HG03066 (cell line): ENCODE data around the gene PRICKLE1.

Source experiments
- ATAC-seq: cut with Tn5 transposase; IDR thresholded peaks from one replicate; pipeline ENCODE4 v1.9.1; 2021; ENCODE audit warnings: low read depth; ENCODE audit not compliant: unreplicated experiment

PRICKLE1 gene

DNA sequence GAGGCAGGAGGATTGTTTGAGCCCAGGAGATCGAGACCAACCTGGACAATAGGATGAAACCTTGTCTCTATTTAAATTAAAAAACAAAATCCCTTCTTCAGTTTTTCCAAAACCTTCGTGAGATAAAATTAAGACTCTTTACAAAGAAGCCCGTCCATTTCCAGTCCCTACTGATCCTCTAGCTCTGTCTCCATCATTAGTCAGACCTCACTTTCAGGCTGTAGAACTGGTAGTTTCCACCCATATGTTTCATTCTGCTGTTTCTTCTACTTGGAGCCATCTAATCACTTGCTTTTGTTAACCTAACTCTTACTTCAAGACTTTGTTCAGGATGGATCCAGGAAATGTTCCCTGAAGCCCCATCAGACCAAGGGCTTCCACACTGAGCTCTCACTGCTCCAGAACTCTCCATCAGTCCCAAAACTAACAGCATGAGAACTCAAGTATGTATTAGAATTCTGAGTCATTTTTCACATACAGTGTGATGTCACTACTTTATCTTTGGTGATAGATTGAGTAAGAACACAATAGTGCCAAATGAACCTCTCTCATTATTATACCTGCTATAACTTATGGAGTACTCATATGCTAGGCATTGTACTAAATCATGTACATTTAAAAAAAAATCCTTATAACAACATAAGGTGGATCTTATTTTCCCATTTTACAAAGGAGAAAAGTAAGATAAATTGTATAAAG is 90.8 kb downstream of the PRICKLE1 start:
- ATAC-seq: no peak

DNA sequence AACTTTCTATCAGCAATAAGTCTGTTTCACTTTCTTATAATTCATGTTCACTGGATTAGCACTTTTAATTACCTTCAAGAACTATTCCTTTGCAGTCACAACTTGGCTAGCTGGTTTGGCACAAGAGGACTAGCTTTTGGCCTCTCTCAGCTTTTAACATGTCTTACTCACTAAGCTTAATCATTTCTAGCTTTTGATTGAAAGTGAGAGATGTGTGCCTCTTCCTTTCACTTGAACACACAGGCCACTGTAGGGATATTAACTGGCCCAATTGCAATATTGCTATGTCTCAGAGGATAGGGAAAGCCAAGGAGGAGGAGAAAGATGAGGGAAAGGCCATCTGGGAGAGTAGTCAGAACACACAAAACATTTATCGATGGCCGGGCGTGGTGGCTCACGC is 92.7 kb downstream of the PRICKLE1 start:
- ATAC-seq: no peak

DNA sequence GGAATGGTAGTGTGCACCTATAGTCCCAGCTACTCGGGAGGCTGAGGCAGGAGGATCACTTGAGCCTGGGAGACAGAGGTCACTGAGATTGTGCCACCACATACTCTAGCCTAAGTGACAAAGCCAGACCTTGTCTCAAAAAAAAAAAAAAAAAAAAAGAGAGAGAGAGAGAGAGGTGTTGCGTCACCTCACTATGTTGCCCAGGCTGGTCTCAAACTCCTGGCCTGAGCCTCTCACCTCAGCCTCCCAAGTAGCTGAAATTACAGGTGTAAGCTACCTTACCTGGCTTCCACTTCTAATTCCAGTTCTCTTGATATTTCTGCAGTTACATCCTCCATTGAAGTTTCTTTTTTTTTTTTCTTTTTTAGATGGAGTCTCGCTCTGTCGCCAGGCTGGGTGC is 94.3 kb downstream of the PRICKLE1 start:
- ATAC-seq: no peak

DNA sequence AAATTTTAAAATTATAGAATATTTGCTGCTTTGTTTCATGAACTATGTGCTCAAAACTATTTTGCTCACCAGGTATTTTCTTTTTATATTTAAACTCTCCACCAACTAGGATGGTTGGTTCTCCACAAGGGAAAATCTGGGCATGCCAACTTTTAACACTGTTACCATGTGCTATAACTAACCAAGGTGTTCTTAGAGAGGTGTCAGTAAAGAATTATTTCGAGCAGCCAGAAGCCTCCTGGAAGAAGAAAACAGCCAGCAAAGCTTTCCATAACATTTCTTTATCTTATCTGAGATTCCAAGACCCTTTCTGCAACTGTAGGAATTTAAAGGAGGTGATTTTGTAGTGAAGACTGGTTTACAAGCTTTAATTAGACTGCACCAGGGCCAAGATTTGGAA is 97.3 kb downstream of the PRICKLE1 start:
- ATAC-seq: no peak

DNA sequence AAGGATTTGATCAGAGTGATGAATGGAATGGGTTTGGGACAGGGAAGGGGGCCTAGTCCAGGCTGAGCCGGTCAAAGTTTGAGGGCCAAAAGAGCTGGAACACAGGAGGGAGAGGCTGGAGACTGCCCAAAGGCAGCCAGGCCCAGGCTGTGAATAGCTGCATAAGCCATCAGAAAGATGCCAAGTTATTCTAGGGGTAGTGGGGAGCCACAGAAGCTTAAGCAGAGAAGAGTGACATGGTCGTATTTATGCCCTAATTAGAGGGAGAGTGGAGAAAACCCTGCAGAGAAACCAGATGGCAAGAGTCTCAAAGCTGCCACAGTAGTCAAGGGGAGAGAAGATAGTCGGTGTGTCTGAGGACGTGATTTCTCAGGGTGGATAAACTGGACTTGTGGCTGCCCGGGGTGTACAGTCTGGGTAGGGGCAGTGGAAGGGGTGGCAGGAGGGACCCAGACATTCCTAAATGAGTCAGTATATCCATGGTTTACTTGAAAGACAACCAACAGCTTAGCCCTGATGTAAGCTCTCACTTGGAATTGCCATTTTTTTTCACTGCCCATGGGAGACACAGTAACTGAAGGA is 99.2 kb downstream of the PRICKLE1 start:
- ATAC-seq: no peak

DNA sequence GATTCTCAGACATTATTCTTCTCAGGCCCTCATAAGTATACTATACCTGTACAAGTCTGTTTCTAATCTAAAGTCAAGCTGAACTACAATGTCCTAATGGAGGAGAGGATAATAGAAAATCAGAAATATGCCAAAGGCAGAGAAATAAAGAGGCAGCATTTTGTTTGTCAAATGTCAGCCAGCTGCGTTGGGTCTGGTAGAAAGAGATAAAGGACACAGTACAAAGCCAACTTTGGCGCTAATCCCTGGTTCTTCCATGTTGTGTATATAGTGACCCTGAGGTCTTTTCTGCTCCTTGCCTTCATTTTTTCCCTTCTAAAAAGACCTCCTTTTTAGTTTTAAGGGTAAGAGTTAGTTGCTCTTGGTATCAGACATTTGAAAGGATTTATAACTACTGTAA is 103.1 kb downstream of the PRICKLE1 start:
- ATAC-seq: no peak

DNA sequence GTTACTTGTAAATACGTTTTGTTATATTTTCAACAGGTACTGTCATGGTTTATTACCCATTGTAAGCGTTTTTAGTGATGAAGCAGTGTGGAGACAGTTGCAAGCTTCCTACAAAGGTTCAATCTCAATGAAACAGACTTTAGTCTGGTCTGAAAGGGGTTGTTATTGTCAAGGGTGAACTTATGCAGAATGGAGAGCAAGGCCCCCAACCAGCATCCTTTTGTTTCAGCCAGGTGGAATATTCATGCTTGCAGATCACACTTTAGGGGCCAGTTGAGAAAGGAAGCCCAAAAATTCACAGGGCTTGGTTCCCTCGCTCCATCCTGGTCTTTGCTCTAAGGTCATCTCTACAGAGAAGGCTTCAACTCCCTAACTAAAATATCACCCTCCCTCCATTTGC is 103.7 kb downstream of the PRICKLE1 start:
- ATAC-seq: no peak

DNA sequence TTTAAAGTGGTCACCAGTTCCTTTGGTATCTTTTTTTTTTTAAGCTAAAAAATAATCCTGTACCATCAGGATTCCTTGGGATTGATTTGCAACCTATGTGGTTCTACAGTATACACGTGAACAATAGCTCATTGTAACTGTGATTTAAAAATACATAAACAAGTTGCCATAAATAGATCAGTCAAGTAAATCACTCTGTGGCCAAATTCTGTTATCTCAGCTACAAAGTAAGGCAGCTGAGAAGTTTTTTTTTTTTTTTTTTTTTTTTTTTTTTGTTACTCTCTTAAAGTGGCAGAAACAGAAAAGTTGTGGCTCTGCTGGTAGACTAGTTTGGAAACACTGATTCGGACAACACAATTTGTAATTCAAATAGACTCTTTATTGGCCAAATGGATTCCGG is 104.5 kb downstream of the PRICKLE1 start:
- no peak for ATAC-seq

DNA sequence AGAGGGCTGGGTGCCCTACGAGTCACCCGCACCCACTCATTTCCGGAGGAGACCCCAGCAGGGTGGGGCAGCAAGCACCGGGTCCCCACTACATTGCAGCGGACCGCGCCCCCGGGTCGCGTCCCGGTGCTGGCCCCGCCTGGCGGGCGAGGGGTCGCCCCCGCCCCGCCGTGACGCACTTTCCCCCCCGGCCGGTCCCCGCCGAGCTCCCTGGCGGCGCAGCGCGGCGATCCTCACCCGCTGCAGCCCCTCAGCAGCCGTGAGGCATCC is 106.1 kb downstream of the PRICKLE1 start:
- ATAC-seq: peak; percentile 37

DNA sequence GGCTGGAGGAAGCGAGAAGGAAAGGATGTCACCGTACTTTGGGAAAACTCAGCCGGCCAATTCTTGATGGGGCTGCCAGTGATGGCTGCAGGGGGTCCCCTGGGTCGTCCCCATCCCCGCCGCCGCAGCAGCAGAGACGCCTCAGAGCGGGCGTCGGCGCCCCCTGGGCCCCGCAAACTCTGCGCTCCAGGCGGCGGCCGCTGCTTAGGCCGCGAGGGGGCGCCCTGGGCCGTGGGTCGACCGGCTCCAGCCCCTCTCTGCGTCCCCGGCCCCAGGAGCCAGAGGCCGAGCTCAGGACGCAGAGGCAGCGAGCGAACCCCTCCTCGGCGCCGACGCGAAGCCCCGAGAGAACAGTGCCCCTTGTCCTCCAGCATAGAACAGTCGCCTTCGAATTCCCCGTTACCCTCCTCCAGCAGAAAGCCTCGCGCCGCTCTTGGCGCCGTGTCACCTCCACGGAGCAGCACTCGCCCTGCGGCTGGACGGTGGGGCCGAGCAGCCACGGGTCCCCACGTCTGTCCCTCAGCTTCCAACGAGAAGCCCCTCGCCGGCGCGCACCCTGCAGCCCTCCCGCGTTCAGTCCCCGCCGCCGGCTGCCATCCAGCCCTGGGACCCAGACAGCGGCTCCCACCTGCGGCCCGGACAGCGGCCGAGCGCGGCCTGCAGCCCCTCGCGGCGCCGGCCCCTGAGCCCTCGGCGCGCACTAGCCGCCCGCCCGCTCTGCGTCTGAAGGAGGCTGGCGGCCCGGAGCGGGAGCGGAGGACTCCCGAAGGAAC is 106.6 kb downstream of the PRICKLE1 start:
- ATAC-seq: peak; percentile 67

DNA sequence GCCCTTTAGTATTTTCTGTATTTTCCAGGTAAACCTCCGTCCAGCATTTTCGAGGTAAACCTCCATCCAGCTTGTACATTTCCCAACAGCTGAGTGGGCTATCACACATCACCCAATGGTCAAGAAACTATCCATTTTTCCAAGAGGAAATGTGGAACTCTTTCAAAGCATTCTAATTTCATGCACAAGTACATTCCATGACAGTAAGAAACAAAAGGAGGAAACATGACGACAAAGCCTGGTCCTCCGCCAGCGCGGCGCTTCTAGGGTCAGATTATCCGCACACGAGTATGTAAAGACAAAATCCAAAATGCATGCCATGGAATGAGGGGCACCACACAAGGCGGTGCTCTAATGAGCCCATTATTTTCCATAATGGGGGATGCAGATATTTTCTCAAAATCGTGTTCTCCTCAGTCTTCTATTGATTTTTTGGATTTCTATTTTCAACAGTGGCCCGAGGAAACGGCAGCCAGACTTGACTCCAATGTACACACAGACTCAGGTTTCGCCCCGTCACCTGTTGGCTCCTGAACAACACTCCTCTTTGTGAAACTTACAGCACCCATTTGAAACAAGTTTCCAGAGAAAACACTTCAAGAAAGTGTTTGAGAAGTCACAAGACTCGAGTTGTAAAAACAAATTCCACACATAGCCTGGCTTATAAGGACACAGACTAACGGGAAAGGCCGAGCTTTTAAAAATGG is 107.4 kb downstream of the PRICKLE1 start:
- ATAC-seq: no peak

DNA sequence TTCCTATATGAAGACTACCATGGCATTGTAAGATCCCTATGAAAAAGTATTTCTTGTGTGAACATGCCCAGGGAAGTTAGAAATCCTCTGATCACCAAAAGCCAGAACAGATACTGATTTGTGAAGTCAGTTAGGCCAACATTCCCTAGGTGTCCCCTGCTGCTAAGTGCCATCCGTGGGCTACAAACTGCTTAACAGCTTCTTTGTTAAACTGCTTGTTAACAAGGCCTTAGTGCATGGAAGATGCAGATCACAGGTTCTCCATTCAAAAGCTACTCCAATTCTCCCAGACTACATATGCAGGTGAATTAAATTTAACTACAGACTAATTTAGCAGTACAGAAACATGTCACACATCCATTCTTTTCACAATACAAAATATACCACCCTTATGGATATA is 108.2 kb downstream of the PRICKLE1 start:
- no peak for ATAC-seq

DNA sequence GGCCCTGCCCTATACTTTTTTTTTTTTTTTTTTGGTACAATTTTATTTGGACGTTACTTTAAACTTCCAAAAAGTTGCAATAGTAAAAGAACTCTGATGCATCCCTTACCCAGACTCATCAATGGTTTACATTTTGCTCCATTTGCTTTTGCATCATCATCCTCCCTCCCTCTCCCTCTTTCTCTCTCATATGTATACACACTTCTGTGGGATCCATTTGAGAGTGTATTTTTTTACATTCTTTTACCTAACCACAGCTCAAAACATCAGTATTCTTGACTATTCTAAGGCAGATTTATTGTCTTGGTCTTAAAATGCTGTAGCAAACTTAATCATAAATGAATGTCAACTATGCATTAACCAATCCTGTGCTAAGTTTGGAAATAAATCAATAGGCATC is 111.6 kb downstream of the PRICKLE1 start:
- ATAC-seq: no peak

DNA sequence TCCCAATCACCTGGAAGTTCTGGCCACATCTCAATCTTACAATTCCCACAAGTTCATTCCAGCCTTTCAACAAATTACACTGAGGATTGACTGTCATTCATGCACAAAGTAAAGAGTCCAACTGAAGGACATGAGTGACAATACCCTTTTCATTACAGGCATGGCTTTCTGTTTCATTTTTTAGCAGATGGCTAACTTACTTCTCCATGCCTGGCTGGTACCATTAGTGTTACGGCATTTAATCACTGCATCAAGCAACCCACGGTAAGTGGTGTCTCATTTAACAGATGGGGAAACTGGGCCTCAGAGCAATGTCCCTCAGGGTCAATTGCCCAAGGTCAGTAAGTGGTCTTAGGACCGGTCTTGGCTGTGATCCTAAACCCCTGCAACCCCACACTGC is 114.4 kb downstream of the PRICKLE1 start:
- ATAC-seq: no peak

DNA sequence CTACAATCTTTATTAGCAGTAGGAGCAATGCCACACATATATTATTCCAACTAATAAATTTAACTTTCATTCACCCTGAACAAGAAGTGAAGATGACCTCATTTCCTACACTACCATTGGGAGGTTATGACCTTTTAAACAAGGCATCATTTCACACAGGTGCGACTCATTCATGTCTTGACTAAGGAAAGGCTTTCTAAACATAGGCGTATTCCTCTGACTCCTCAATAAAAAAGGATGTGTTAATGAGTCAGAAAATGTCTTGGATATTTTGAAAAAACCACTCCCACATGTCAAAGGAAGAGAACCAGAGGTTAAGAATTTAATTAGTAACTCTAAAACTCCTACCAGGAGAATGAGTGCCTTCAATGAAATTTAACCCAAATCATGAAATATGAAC is 115.2 kb downstream of the PRICKLE1 start:
- ATAC-seq: no peak

DNA sequence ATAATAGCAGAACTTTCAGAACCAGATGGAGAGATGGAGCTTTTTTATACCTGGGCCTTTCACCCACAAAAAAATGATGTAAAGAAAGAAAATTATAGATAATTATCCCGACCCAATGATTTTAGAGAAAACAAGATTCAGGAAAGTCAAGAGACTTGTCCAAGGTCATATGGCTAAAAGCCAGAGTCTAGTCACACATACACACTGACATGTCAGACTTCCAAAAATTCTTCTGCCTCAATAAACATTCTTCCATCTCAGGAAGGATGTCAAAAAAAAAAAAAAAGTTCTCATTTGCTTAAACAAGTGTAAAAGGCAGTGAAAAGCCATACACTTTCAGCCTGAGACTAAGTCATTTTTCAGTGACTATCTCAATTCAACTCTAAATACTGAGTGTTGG is 116.0 kb downstream of the PRICKLE1 start:
- no peak for ATAC-seq

DNA sequence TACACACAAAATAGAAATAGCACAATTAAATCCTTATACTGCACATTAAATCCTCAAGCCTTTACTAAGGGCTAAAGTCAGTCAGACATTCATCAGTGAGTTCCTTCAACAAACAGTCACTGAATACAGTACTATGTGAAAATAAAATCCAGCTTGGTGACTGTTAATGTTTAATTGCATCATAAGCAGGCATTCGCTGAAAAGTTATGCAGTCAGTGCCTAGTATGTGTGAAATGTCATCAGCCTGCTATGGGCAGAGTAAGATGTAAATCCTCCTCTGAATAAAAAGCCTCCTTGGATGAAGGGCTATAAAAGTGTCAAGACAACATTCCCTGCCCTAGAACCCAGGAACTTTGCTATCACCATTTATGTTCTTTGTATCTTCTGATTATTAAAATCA is 116.4 kb downstream of the PRICKLE1 start:
- no peak for ATAC-seq

DNA sequence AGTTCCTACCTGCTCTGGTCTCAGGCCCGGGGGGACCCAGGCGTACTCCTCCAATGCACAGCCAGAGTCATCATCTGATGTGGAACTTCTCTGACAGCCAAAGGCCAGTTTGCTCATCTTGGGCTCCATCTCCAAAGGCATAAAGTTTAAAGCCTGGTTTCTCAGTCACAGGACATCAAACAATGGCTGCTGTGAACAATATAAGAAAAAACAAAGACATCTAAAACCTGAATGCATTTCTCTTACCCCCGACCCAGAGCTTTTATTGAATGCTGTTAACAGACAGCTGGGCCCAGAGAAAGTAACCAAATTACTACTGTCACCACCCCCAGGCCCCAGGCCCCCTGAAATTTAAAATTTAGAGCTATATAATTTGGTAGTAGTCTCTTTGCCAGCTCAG is 117.2 kb downstream of the PRICKLE1 start:
- no peak for ATAC-seq

DNA sequence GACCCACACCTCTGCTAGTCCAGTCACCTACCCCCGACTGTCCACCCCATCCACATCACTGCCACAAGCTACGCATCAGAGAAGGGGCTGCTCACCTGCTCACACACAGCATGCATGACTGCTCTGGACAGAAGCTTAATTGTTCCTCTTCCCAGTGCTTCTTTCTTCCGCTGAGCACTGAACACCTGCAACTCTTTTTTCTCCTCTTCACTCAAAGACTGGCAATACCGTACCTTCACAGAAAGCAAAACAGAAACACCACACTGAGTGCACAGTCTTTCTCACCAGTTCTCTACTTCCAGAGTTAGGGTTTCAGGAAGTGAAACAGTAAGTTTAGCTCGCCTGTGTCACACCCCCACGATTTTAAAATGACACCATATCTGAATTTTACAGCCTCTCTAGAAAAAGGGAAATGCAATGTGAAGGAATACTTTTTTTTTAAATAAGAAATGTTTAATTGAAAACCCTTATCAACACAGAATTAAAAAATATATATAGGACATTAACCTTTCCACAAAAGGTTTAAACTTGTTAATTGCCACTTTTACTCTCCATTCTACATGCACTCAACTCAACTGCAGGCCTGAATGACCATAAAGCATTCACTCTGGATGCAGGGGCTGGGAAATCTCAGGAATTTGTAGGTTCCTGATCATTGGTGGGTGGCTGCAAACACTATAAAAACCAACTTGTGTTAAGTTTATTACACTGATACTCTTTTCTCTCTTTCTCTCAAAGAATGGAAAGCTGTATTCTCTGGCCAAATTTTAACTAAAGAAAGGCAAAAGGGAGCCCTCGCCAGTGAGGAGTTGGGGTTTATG is 120.0 kb downstream of the PRICKLE1 start:
- peak; percentile 96 for ATAC-seq

DNA sequence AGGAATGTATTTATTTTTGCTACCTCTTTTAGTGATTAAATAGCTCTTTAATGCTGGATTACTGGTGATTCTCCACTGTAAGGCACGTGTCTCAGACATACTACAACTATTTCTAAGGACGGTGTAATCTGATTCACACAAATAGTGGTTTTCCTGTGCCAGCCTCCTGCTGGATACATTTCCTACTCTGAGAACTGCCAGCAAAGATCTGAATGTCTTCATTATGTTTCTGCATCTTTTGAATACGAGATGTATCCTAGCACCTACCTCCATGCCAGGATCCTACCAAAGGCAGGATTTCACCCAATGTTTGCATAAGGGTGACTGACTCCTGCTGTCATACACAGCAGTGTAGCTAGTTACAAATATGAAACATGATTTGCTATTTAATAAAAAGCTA is 120.6 kb downstream of the PRICKLE1 start:
- no peak for ATAC-seq

DNA sequence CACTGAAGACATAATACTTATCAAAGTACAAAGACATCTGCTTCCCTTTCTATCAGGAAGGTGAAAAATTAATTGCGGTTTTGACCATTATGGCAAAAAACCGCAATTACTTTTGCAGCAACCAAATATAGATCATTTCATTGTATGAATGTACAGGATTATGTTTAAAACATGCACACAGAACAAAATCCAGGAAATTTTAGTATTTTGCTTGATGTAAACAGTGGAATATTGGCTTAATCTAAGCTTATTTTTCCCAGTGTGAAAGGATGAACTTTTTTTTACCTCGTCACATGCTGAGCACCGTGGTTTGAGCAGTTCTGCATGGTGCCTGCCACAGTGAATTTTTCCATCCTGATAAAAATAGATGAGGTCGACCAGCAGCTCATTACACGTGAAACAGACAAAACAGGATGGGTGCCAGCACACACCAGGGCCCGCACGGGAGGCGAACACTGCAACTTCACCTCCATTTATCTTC is 121.2 kb downstream of the PRICKLE1 start:
- ATAC-seq: no peak
